PFSK-1 (cell line): ENCODE measurements around the gene GZF1.

Experiments
- POLR2AphosphoS5 ChIP-seq: IDR thresholded peaks from 2 replicates; pipeline ENCODE4 v1.6.1; 2012; ENCODE audit warnings: low read depth, mild to moderate bottlenecking, control low read depth, low read length, moderate library complexity
- REST ChIP-seq, 2 experiments: IDR thresholded peaks; 2 replicates each; pipeline versions ENCODE4 v1.6.1 to v1.8.0; 2011 to 2012; ENCODE audit warnings: low read depth in 2 of 2, low read length in 2 of 2, control low read depth in 1 of 2, inconsistent platforms in 1 of 2, mild to moderate bottlenecking in 1 of 2, moderate library complexity in 1 of 2; ENCODE audit not compliant: insufficient read depth in 1 of 2
- SIN3A ChIP-seq: IDR thresholded peaks from 2 replicates; pipeline ENCODE4 v1.6.1; 2012; ENCODE audit warnings: mild to moderate bottlenecking, low read length, moderate library complexity, borderline replicate concordance; ENCODE audit not compliant: insufficient read depth

GRCh38 chr20:23337312-23337711 is 24.7 kb upstream of the GZF1 start:
- TF ChIP-seq SIN3A, result no peak
- no peak for TF ChIP-seq REST (IDR thresholded peaks at IDR 0.05; ENCODE audit: insufficient read depth in 1 of 2, low read depth in 2 of 2, low read length in 2 of 2)
- no peak for TF ChIP-seq POLR2AphosphoS5
